Epithelial cell of esophagus (primary cell): ENCODE measurements around the gene SEC61B.

Experiments used
- DNase-seq: peaks from one replicate; pipeline ENCODE4 v3.0.0; 2010; ENCODE audit warnings: low read depth
- H3K4me3 ChIP-seq: 2 replicates; pipeline ENCODE4 v1.5.1; 2011; ENCODE audit warnings: mild to moderate bottlenecking, low read length, control low read depth
- TF ChIP-seq, protein P1 (sequence below): IDR thresholded peaks from 2 replicates; pipeline ENCODE4 v1.5.1; 2011; ENCODE audit warnings: low read depth, mild to moderate bottlenecking, low read length, control low read depth, inconsistent platforms; ENCODE audit not compliant: insufficient read depth; ENCODE audit errors: missing control alignments

The SEC61B gene

GRCh38 chr9:99180199-99180598 lies 41.9 kb upstream of the SEC61B start:
- no peak for DNase-seq
- TF ChIP-seq, protein P1, sequence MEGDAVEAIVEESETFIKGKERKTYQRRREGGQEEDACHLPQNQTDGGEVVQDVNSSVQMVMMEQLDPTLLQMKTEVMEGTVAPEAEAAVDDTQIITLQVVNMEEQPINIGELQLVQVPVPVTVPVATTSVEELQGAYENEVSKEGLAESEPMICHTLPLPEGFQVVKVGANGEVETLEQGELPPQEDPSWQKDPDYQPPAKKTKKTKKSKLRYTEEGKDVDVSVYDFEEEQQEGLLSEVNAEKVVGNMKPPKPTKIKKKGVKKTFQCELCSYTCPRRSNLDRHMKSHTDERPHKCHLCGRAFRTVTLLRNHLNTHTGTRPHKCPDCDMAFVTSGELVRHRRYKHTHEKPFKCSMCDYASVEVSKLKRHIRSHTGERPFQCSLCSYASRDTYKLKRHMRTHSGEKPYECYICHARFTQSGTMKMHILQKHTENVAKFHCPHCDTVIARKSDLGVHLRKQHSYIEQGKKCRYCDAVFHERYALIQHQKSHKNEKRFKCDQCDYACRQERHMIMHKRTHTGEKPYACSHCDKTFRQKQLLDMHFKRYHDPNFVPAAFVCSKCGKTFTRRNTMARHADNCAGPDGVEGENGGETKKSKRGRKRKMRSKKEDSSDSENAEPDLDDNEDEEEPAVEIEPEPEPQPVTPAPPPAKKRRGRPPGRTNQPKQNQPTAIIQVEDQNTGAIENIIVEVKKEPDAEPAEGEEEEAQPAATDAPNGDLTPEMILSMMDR, result no peak
- H3K4me3 ChIP-seq, result no peak overlapping the region

DNA sequence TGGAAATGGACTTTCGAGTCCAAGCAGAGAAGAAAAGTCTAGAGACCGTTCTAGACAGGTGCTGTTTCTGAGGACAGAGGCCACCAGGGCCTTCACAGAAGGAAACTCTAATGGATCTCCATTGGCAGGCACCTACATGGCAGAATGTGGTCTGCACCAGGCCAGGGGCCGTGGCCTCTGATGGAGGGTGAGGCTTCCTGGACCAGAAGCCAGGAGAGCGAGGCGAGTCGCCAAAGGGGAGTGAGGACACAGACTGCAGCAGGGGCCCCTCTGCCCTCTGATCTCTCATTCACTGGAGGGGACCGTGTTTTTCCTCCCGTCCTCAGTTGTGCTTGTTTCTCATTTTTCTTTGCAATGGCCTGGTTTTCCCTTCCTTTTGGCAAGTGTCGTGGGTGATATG lies 41.4 kb upstream of the SEC61B start:
- H3K4me3 ChIP-seq, result no peak overlapping the region
- TF ChIP-seq, protein P1, result no peak
- DNase-seq, result no peak

- TF ChIP-seq, protein P1, result no peak
- no peak for DNase-seq
Observed at GRCh38 chr9:99181206-99181605, 40.9 kb upstream of the SEC61B start.

GRCh38 chr9:99181621-99182020 lies 40.5 kb upstream of the SEC61B start:
- TF ChIP-seq, protein P1, result no peak
- H3K4me3 ChIP-seq, result no peak overlapping the region
- no peak for DNase-seq

More at GRCh38 chr9:99181206-99181605, 40.9 kb upstream of the SEC61B start:
- no peak overlapping the region for H3K4me3 ChIP-seq

DNA sequence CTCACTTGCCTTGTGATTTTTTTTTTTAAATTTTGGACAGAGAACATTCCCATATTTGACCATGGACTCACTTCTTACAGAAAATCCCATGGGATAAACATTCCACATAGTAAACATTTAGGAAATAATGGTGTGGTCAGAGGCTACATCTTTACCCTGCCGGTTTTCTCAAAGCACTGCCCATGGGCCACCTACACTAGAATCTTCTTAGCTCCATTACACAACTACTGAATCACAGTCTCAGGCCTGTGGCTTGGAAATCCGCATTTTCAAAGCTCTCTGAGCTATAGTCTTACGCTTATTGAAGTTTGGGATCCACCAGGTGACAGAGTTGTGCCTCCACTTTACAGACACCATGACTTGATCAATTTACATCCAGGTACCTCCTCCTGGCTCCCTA lies 39.7 kb upstream of the SEC61B start:
- DNase-seq, result no peak

GRCh38 chr9:99183616-99184015 lies 38.5 kb upstream of the SEC61B start:
- H3K4me3 ChIP-seq, result no peak overlapping the region
- TF ChIP-seq, protein P1, result no peak
- no peak for DNase-seq

More for the DNA sequence above, 39.7 kb upstream of the SEC61B start:
- no peak overlapping the region for H3K4me3 ChIP-seq
- TF ChIP-seq, protein P1, result no peak

GRCh38 chr9:99184110-99184474 lies 38.0 kb upstream of the SEC61B start:
- TF ChIP-seq, protein P1, result no peak
- H3K4me3 ChIP-seq, result no peak overlapping the region
- no peak for DNase-seq
